Measurements from ENCODE around the gene MOCS3.
"Not testable (repeated sequence)": the region's sequence is repeated elsewhere in the genome, so short reads cannot be mapped to it uniquely, and the experiment has no call there.

MOCS3 gene

DNA sequence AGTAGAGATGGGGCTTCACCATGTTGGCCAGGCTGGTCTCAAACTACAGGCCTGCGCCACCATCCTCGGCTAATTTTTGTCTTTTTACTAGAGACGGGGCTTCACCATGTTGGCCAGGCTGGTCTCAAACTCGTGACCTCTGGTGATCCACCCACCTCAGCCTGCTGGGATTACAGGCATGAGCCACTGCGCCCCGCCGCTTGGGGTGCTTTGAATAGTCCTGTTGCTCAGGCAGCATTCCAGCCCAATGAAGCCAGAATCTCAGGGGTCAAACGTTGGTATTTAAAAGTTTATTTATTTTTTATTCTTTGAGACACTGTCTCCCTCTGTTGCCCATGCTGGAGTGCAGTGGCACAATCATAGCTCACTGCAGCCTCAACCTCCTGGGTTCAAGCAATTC lies 11.3 kb downstream of the MOCS3 start:
- H3K27ac Mint-ChIP-seq = no peak overlapping the region
- H3K4me3 Mint-ChIP-seq = no peak overlapping the region
- H3K4me1 Mint-ChIP-seq = peaks cover 19% of the 10 kb centered on the region
- TF ChIP-seq, protein P1, sequence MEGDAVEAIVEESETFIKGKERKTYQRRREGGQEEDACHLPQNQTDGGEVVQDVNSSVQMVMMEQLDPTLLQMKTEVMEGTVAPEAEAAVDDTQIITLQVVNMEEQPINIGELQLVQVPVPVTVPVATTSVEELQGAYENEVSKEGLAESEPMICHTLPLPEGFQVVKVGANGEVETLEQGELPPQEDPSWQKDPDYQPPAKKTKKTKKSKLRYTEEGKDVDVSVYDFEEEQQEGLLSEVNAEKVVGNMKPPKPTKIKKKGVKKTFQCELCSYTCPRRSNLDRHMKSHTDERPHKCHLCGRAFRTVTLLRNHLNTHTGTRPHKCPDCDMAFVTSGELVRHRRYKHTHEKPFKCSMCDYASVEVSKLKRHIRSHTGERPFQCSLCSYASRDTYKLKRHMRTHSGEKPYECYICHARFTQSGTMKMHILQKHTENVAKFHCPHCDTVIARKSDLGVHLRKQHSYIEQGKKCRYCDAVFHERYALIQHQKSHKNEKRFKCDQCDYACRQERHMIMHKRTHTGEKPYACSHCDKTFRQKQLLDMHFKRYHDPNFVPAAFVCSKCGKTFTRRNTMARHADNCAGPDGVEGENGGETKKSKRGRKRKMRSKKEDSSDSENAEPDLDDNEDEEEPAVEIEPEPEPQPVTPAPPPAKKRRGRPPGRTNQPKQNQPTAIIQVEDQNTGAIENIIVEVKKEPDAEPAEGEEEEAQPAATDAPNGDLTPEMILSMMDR (IDR thresholded peaks at IDR 0.05; ENCODE audit: unreplicated experiment in 3 of 3) = no peak
- peaks cover 2% of the 10 kb centered on the region for H3K9me3 Mint-ChIP-seq
- peaks cover 13% of the 10 kb centered on the region for H3K27me3 Mint-ChIP-seq (ENCODE audit: low read depth)
- H3K36me3 Mint-ChIP-seq (ENCODE audit: low read depth) = no peaks in the 10 kb centered on the region

DNA sequence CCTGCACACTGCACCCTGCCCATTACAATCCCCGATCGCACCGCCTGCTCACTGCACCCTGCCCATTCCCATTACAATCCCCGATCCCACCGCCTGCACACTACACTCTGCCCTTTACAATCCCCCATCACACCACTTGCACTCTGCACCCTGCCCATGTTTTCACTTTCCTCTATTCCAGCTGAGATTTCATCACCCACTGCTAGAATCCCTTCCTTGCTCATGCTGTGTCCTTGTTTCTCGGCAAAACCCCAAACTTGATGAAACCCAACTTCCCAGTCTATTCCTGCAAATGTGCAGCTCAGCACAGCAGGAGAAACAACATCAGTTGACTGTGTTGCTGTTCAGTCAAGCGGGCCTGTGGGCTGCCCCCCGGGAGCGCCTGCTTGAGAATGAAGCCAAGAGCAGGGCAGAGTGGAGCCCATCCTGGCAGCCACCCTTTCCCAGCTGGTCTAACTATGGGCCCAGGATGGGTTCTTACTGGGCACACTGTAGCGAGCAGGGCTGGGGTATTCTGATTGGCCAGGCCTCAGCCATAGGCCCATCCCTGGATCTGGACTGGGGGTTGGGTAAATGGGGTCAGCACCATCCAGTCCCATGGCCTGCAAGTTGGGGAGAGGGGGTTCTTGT lies 17.2 kb downstream of the MOCS3 start:
- H3K27me3 Mint-ChIP-seq (ENCODE audit: low read depth) = peaks cover 39% of the 10 kb centered on the region

DNA sequence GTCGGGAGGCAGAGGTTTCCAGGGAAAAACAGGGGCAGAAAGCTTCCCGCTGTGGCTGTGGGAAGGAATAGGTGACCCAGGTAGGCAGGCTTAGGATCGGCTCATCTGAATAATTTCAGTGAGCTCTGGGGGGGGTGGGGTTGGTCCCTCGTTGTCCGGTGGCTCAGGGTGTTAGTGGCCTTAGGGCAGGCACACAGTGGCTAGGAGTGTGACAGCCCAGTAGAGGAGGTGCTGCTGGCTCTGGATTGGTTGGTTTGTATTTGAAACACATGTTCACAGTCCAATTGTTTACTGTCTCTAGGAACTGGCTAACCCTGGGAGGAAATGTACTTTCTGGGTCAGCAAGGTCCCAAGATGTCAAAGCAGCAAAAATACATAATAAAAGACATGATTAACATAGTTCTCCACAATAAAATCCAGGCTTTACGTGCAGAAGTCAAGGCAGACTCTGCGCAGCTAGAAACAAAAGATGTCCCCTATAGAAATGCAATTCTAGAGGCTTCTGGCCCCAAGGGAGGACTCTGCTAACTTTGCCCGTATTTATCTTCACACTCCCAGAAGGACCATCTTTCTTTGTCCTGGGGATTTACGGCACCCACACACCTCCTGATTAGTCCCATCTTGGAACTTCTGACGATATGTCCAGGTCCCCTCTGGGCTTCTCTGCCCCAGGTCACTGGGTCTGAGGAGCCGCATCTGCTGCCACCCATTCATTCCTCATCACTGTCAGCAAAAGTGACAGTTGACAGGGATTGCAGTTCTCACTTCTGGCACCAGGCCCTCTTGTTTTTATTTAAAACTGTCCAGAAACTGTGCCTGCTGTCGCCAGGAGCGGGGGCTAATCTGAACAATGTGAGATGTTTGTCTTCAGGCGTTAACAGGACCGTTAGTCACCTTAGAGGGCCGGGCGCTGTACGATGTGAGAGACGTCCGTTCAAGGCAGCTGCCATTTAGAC lies 18.7 kb downstream of the MOCS3 start:
- Mint-ChIP-seq H3K27ac (no peak overlapping the region), H3K4me1 (peaks cover 4% of the 10 kb centered on the region), H3K9me3 (peaks cover 4% of the 10 kb centered on the region), H3K36me3 (ENCODE audit: low read depth) (no peaks in the 10 kb centered on the region), H3K4me3 (no peak overlapping the region), H3K27me3 (ENCODE audit: low read depth) (peaks cover 40% of the 10 kb centered on the region)
- TF ChIP-seq, protein P1 (IDR thresholded peaks at IDR 0.05; ENCODE audit: unreplicated experiment in 3 of 3) = no peak

More for the DNA sequence above, 17.2 kb downstream of the MOCS3 start:
- Mint-ChIP-seq H3K4me1 (no peaks in the 10 kb centered on the region), H3K36me3 (ENCODE audit: low read depth) (no peaks in the 10 kb centered on the region), H3K27ac (no peak overlapping the region), H3K4me3 (no peak overlapping the region), H3K9me3 (peaks cover 4% of the 10 kb centered on the region)
- TF ChIP-seq, protein P1 (IDR thresholded peaks at IDR 0.05; ENCODE audit: unreplicated experiment in 3 of 3) = no peak

DNA sequence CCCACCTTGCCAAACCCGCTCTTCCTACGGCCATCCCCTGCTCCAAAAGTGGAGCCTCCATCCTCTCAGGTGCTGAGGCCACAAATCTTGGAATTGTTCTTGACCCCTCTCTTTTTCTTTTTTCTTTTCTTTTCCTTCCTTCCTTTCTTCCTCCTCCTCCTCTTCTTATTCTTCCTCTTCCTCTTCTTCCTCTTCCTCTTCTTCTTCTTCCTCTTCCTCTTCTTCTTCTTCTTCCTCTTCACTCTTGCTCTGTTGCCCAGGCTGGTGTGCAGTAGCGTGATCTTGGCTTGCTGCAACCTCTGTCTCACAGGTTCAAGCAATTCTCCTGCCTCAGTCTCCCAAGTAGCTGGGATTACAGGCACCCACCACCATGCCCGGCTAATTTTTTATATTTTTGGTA lies 19.9 kb downstream of the MOCS3 start:
- not testable (repeated sequence) for H3K27ac Mint-ChIP-seq; H3K9me3 Mint-ChIP-seq; H3K36me3 Mint-ChIP-seq (ENCODE audit: low read depth); H3K4me1 Mint-ChIP-seq; H3K4me3 Mint-ChIP-seq
- peaks cover 40% of the 10 kb centered on the region for H3K27me3 Mint-ChIP-seq (ENCODE audit: low read depth)

DNA sequence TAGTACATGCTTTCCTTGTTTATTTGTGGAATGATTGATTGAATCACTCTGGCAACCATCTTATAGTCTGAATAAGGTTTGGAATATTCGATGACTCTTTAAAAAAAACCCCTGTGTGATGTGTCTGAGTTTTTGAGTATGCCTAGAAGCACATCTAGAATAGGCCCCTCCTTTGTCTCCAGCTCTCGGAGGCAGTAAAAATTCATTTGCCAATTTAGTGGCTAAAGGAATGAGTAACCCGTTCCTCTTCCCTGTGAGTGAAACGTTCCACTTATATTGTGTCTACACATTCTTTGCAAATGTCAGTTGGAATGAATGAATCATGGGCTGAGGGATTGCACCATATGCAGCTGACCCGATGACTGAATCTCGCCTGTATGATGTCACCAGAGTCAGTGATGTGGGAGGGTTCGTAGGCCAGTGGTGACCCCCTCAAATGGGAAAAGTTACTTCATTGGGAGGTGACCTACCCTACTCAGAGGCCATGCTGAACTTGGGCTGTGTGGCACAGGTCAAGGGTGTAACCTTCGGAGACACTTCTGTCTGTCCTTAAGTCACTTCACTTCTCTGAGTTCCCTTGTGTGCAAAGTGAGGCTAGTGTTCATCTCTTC lies 21.6 kb downstream of the MOCS3 start:
- Mint-ChIP-seq H3K36me3 (ENCODE audit: low read depth) (no peaks in the 10 kb centered on the region), H3K4me3 (no peak overlapping the region), H3K4me1 (peaks cover 4% of the 10 kb centered on the region), H3K27me3 (ENCODE audit: low read depth) (peaks cover 45% of the 10 kb centered on the region), H3K27ac (no peak overlapping the region), H3K9me3 (peaks cover 2% of the 10 kb centered on the region)
- TF ChIP-seq, protein P1 (IDR thresholded peaks at IDR 0.05; ENCODE audit: unreplicated experiment in 3 of 3) = no peak
